Measurements from ENCODE around the gene ARHGAP6. TPM values are rescaled to one million over a fixed set of nuclear protein-coding genes. Genes with fewer than 3 reads are reported as not detected.

Gene ARHGAP6
- total RNA-seq, 1 experiment from 2014 or later = 0.10 TPM

DNA sequence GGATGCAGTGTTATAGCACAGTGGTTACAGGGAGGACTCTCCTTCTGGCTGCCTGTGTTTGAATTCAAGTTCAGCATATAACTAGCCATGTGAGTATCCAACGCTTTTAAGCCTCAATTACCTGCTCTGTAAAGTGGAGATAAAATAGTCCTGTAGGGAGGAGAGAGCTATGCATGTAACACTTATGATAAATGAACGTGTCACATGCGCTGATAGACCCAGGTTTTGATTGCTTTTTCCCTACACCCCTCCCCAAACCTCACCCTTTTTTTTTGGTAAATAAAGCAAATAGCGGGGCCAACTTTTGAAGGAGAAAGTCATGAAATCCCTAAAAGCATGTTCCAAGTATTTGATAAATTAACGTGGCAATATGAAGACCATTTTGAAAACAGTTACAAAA is 392.9 kb downstream of the ARHGAP6 start:
- ChIA-PET POLR2A (no interaction called here), CTCF (no interaction called here), RAD21 (ENCODE audit: low non-redundant PET in 1 of 2, low total read pairs in 2 of 2, uncharacterized antibody in 2 of 2, unreplicated experiment in 2 of 2) (no interaction called here)
- Histone ChIP-seq H3K27ac (ENCODE audit: low read depth, low read length) (no peak overlapping the region), H3K9ac (ENCODE audit: low read length) (no peak overlapping the region), H3K9me3 (ENCODE audit: control insufficient read depth in 1 of 2, insufficient read depth in 1 of 2, low read depth in 1 of 2, low read length in 2 of 2) (no peaks in the 10 kb centered on the region), H4K20me1 (ENCODE audit: insufficient read depth) (no peaks in the 10 kb centered on the region), H3K4me1 (ENCODE audit: control insufficient read depth in 1 of 2, insufficient read depth in 2 of 2, low read length in 2 of 2) (no peaks in the 10 kb centered on the region), H3K27me3 (ENCODE audit: insufficient read depth, low read length) (0 out of 2 replicates have a peak, but pooled peaks cover 4% of the 10 kb centered on the region), H3K4me2 (ENCODE audit: low read length) (no peak overlapping the region), H2AFZ (ENCODE audit: low read depth, low read length, poor library complexity, severe bottlenecking) (no peak overlapping the region), H3K4me3 (replicated peaks in 1 of 2; ENCODE audit: low read depth in 1 of 2, low read length in 2 of 2) (no peak overlapping the region), H3K79me2 (ENCODE audit: insufficient read depth, low read length) (no peaks in the 10 kb centered on the region), H3K36me3 (ENCODE audit: control insufficient read depth in 1 of 2, insufficient read depth in 2 of 2, low read length in 2 of 2) (no peaks in the 10 kb centered on the region), H3K9me2 (ENCODE audit: insufficient read depth) (no peaks in the 10 kb centered on the region)
- BruUV-seq (replicated peaks) = no TSS peak
- TF ChIP-seq POLR2A (IDR thresholded peaks at IDR 0.05; ENCODE audit: borderline replicate concordance, extremely low read depth, insufficient read depth, insufficient read length) (no peak), ZFX (IDR thresholded peaks at IDR 0.05) (no peak), CEBPB (IDR thresholded peaks at IDR 0.05; ENCODE audit: low read depth) (no peak)
- intact Hi-C loops (cut with micrococcal nuclease) = no loop called here
- DNase-seq (ENCODE audit: low read depth, low spot score) = no peak
- no peak for ATAC-seq

DNA sequence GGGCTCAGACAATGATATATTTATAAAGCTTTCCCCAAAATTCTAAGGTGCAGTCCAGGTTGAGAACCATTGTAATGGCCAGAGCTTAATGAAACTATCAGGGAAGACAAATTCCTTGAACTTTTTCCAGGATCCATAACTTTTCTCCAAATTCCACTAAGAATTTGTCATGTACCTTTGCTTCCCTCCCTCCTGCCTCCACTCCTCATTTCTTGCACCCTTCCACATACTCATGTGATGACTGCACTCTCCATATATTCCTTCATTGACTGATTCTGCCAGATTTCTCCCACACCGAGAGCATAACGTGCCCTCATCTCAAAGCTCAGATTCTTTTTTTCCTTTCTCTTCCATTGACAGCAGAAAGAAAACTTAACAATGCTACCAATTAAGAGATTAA is 393.4 kb downstream of the ARHGAP6 start:
- ATAC-seq (no peak), DNase-seq (ENCODE audit: low read depth, low spot score) (no peak)
- Histone ChIP-seq H4K20me1 (ENCODE audit: insufficient read depth) (no peaks in the 10 kb centered on the region), H3K27me3 (ENCODE audit: insufficient read depth, low read length) (0 out of 2 replicates have a peak, but pooled peaks cover 4% of the 10 kb centered on the region), H3K4me1 (ENCODE audit: control insufficient read depth in 1 of 2, insufficient read depth in 2 of 2, low read length in 2 of 2) (no peaks in the 10 kb centered on the region), H3K4me3 (replicated peaks in 1 of 2; ENCODE audit: low read depth in 1 of 2, low read length in 2 of 2) (no peak overlapping the region), H3K27ac (ENCODE audit: low read depth, low read length) (no peak overlapping the region), H3K36me3 (ENCODE audit: control insufficient read depth in 1 of 2, insufficient read depth in 2 of 2, low read length in 2 of 2) (no peaks in the 10 kb centered on the region), H3K9me3 (ENCODE audit: control insufficient read depth in 1 of 2, insufficient read depth in 1 of 2, low read depth in 1 of 2, low read length in 2 of 2) (no peaks in the 10 kb centered on the region), H3K4me2 (ENCODE audit: low read length) (no peak overlapping the region), H3K79me2 (ENCODE audit: insufficient read depth, low read length) (no peaks in the 10 kb centered on the region), H3K9ac (ENCODE audit: low read length) (no peak overlapping the region), H3K9me2 (ENCODE audit: insufficient read depth) (no peaks in the 10 kb centered on the region), H2AFZ (ENCODE audit: low read depth, low read length, poor library complexity, severe bottlenecking) (no peak overlapping the region)
- ChIA-PET CTCF (no interaction called here), RAD21 (ENCODE audit: low non-redundant PET in 1 of 2, low total read pairs in 2 of 2, uncharacterized antibody in 2 of 2, unreplicated experiment in 2 of 2) (no interaction called here), POLR2A (no interaction called here)
- TF ChIP-seq EGR1 (IDR thresholded peaks at IDR 0.05; ENCODE audit: low read depth) = no peak
- TF ChIP-seq CEBPB (IDR thresholded peaks at IDR 0.05; ENCODE audit: low read depth) = no peak
- TF ChIP-seq RAD21 (IDR thresholded peaks at IDR 0.05; ENCODE audit: low read depth) = no peak
- TF ChIP-seq CBX3 (IDR thresholded peaks at IDR 0.05; ENCODE audit: low read depth) = no peak
- TF ChIP-seq SRF (IDR thresholded peaks at IDR 0.05; ENCODE audit: low read depth) = no peak
- TF ChIP-seq, protein P1, sequence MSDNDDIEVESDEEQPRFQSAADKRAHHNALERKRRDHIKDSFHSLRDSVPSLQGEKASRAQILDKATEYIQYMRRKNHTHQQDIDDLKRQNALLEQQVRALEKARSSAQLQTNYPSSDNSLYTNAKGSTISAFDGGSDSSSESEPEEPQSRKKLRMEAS (IDR thresholded peaks at IDR 0.05) = no peak
- no peak for TF ChIP-seq POLR2AphosphoS5 (IDR thresholded peaks at IDR 0.05; ENCODE audit: low read depth, low read length)
- no peak for TF ChIP-seq JUND (IDR thresholded peaks at IDR 0.05)
- TF ChIP-seq TCF7L2 (IDR thresholded peaks at IDR 0.05; ENCODE audit: borderline replicate concordance, extremely low read depth, insufficient read depth, insufficient read length) = no peak
- no peak for TF ChIP-seq SIN3A (IDR thresholded peaks at IDR 0.05; ENCODE audit: low read depth)
- TF ChIP-seq FOSL1 (IDR thresholded peaks at IDR 0.05; ENCODE audit: low read depth) = no peak
- BruUV-seq (replicated peaks) = no TSS peak
- intact Hi-C loops (cut with micrococcal nuclease) = no loop called here

Measured in HCT116 (cell line).